Measurements from ENCODE around the gene L1TD1. TPM values are rescaled to one million over a fixed set of nuclear protein-coding genes. Genes with fewer than 3 reads are reported as not detected.

Gene L1TD1
- total and polyA plus RNA-seq, 2 of the 13 experiments (the other 11 are each of a cell fraction or from before 2014, with no cell fraction given) = not detected

GRCh38 chr1:62198781-62199125 lies 4.1 kb downstream of the L1TD1 start (continued):
- no peak for TF ChIP-seq HBP1 (CRISPR knock-in tag; IDR thresholded peaks at IDR 0.05; ENCODE audit: low read depth)
- TF ChIP-seq TIGD3 (CRISPR knock-in tag; IDR thresholded peaks at IDR 0.05; ENCODE audit: borderline replicate concordance) = no peak
- no peak for TF ChIP-seq ZNF484 (CRISPR knock-in tag; IDR thresholded peaks at IDR 0.05; ENCODE audit: borderline replicate concordance, low read depth)
- TF ChIP-seq ZMAT3 (CRISPR knock-in tag; conservative IDR thresholded peaks at IDR 0.05) = no peak
- no peak for TF ChIP-seq ZNF879 (CRISPR knock-in tag; IDR thresholded peaks at IDR 0.05)
- TF ChIP-seq CSRNP2 (CRISPR knock-in tag; conservative IDR thresholded peaks at IDR 0.05; ENCODE audit: low read depth) = no peak
- no peak for TF ChIP-seq ZNF687 (CRISPR knock-in tag; IDR thresholded peaks at IDR 0.05)
- TF ChIP-seq MAFF (IDR thresholded peaks at IDR 0.05; ENCODE audit: low read depth, low read length) = no peak
- no peak for TF ChIP-seq ZNF83 (CRISPR knock-in tag; IDR thresholded peaks at IDR 0.05; ENCODE audit: borderline replicate concordance)
- no peak for TF ChIP-seq ZNF44 (CRISPR knock-in tag; IDR thresholded peaks at IDR 0.05)
- TF ChIP-seq NFAT5 (CRISPR knock-in tag; IDR thresholded peaks at IDR 0.05) = no peak
- no peak for TF ChIP-seq KMT2A (CRISPR knock-in tag; IDR thresholded peaks at IDR 0.05)
- no peak for TF ChIP-seq KLF11 (CRISPR knock-in tag; IDR thresholded peaks at IDR 0.05)
